HepG2 (cell line): ENCODE measurements around the gene PLXNC1. TPM values are rescaled to one million over a fixed set of nuclear protein-coding genes. Genes with fewer than 3 reads are reported as not detected.

ENCODE experiments used
- ASH2L ChIP-seq: fragments of 300-600, 200-600 bp; sonication (generic); IDR thresholded peaks from 2 replicates; pipeline ENCODE4 v1.7.0; 2017; ENCODE audit warnings: low read depth, mild to moderate bottlenecking, moderate library complexity, mixed read lengths, low read length; ENCODE audit not compliant: insufficient read length
- ATAD3A ChIP-seq: sonication (generic); formaldehyde crosslinking; IDR thresholded peaks from 2 replicates; pipeline ENCODE4 v1.4.0; 2020; ENCODE audit warnings: missing genetic modification reagents
- BORCS8-MEF2B ChIP-seq: sonication (generic); formaldehyde crosslinking; IDR thresholded peaks from 2 replicates; pipeline ENCODE4 v1.8.0; 2022; ENCODE audit warnings: mild to moderate bottlenecking, missing genetic modification reagents
- CERS6 ChIP-seq: sonication (generic); formaldehyde crosslinking; IDR thresholded peaks from 2 replicates; pipeline ENCODE4 v1.5.0; 2020; ENCODE audit warnings: missing genetic modification reagents
- ELF1 ChIP-seq: sonication (generic); formaldehyde crosslinking; IDR thresholded peaks from 2 replicates; pipeline ENCODE4 v1.4.0; 2020; ENCODE audit warnings: missing genetic modification reagents
- GLMP ChIP-seq: sonication (generic); formaldehyde crosslinking; IDR thresholded peaks from 2 replicates; pipeline ENCODE4 v1.9.0; 2021; ENCODE audit warnings: missing genetic modification reagents, mild to moderate bottlenecking, borderline replicate concordance
- MBD4 ChIP-seq: IDR thresholded peaks from 2 replicates; pipeline ENCODE4 v1.6.1; 2012; ENCODE audit warnings: low read length, inconsistent platforms, borderline replicate concordance
- MIER3 ChIP-seq: IDR thresholded peaks from 2 replicates; pipeline ENCODE4 v1.6.1; 2016; ENCODE audit warnings: missing compliant biosample characterization, borderline replicate concordance
- NCOA2 ChIP-seq: sonication (generic); formaldehyde crosslinking; IDR thresholded peaks from 2 replicates; pipeline ENCODE4 v1.8.0; 2022; ENCODE audit warnings: inconsistent platforms
- SNAI1 ChIP-seq: sonication (generic); formaldehyde crosslinking; IDR thresholded peaks from 2 replicates; pipeline ENCODE4 v1.5.0; 2020; ENCODE audit warnings: mild to moderate bottlenecking, missing genetic modification reagents, borderline replicate concordance
- TSC22D2 ChIP-seq: sonication (generic); formaldehyde crosslinking; IDR thresholded peaks from 2 replicates; pipeline ENCODE4 v1.5.1; 2020; ENCODE audit warnings: missing genetic modification reagents, mild to moderate bottlenecking, borderline replicate concordance
- ZBTB8A ChIP-seq: sonication (generic); formaldehyde crosslinking; IDR thresholded peaks from 2 replicates; pipeline ENCODE4 v1.4.0; 2020; ENCODE audit warnings: mild to moderate bottlenecking, low read depth, missing genetic modification reagents, borderline replicate concordance
- ZNF468 ChIP-seq: sonication (generic); formaldehyde crosslinking; IDR thresholded peaks from 2 replicates; pipeline ENCODE4 v1.8.0; 2022; ENCODE audit warnings: mild to moderate bottlenecking, moderate library complexity, missing genetic modification reagents
- ZNF572 ChIP-seq: sonication (generic); formaldehyde crosslinking; IDR thresholded peaks from 2 replicates; pipeline ENCODE4 v1.5.1; 2020; ENCODE audit warnings: mild to moderate bottlenecking, missing genetic modification reagents
- ZNF607 ChIP-seq: sonication (generic); formaldehyde crosslinking; IDR thresholded peaks from 2 replicates; pipeline ENCODE4 v1.5.1; 2020; ENCODE audit warnings: missing genetic modification reagents, mild to moderate bottlenecking, borderline replicate concordance
- ZNF614 ChIP-seq: IDR thresholded peaks from 2 replicates; pipeline ENCODE4 v1.6.1; 2018; ENCODE audit warnings: missing biosample characterization, missing genetic modification reagents, inconsistent platforms, borderline replicate concordance
- ZNF672 ChIP-seq: sonication (generic); formaldehyde crosslinking; IDR thresholded peaks from 2 replicates; pipeline ENCODE4 v1.8.1; 2022; ENCODE audit warnings: missing genetic modification reagents
- ZNF710 ChIP-seq: sonication (generic); formaldehyde crosslinking; IDR thresholded peaks from 2 replicates; pipeline ENCODE4 v1.5.0; 2020; ENCODE audit warnings: mild to moderate bottlenecking, missing genetic modification reagents, borderline replicate concordance
- ZNF777 ChIP-seq: sonication (generic); formaldehyde crosslinking; IDR thresholded peaks from 2 replicates; pipeline ENCODE4 v1.4.0; 2020; ENCODE audit warnings: missing genetic modification reagents
- ZNF883 ChIP-seq: sonication (generic); formaldehyde crosslinking; IDR thresholded peaks from 2 replicates; pipeline ENCODE4 v1.5.1; 2020; ENCODE audit warnings: mild to moderate bottlenecking, missing genetic modification reagents; ENCODE audit errors: not compliant biosample characterization
- ZXDC ChIP-seq: sonication (generic); formaldehyde crosslinking; IDR thresholded peaks from 2 replicates; pipeline ENCODE4 v1.5.0; 2020; ENCODE audit warnings: mild to moderate bottlenecking, missing genetic modification reagents
- polyA plus RNA-seq, 8 experiments: library from polyadenylated mRNA; depleted of rRNA in 3 of 8; stranded (reverse) in 7 of 8; unstranded in 1 of 8; fragments of >200 nt; fragmentation: Illumina TruSeq in 4 of 8; extraction: Trizol in 4 of 8; gene quantifications; 2 replicates each; pipeline versions ENCODE4 v1.2.1 to v1.2.3, GENCODE V29; 2011 to 2016; ENCODE audit warnings: low read depth in 4 of 8, missing spikeins in 1 of 8, mixed read lengths in 1 of 8; ENCODE audit not compliant: insufficient read depth in 1 of 8
- total RNA-seq, 5 experiments: library from RNA; depleted of rRNA; stranded (reverse); fragments of >200 nt; fragmentation: Illumina TruSeq; extraction: Trizol; gene quantifications; 2 replicates each; pipeline ENCODE4 v1.2.3, GENCODE V29; 2016; ENCODE audit warnings: low read depth in 1 of 5
- TF ChIP-seq, protein P1 (sequence below): sonication (generic); formaldehyde crosslinking; conservative IDR thresholded peaks from 2 replicates; pipeline ENCODE4 v1.8.0; 2022; ENCODE audit warnings: low read depth, missing genetic modification reagents

Gene PLXNC1
- total and polyA plus RNA-seq, 2 of the 13 experiments (the other 11 are each of a cell fraction or from before 2014, with no cell fraction given) = 6.6 to 11.2 TPM

- TF ChIP-seq TSC22D2 (CRISPR knock-in tag) = no peak
- no peak for TF ChIP-seq ATAD3A (CRISPR knock-in tag)
- no peak for TF ChIP-seq ZBTB8A (CRISPR knock-in tag)
- peak; percentile 84 for TF ChIP-seq NCOA2 (CRISPR knock-in tag)
- TF ChIP-seq ZNF777 (CRISPR knock-in tag) = no peak
- TF ChIP-seq, protein P1, sequence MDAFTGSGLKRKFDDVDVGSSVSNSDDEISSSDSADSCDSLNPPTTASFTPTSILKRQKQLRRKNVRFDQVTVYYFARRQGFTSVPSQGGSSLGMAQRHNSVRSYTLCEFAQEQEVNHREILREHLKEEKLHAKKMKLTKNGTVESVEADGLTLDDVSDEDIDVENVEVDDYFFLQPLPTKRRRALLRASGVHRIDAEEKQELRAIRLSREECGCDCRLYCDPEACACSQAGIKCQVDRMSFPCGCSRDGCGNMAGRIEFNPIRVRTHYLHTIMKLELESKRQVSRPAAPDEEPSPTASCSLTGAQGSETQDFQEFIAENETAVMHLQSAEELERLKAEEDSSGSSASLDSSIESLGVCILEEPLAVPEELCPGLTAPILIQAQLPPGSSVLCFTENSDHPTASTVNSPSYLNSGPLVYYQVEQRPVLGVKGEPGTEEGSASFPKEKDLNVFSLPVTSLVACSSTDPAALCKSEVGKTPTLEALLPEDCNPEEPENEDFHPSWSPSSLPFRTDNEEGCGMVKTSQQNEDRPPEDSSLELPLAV (CRISPR knock-in tag) = no peak
- TF ChIP-seq SNAI1 = no peak
- no peak for TF ChIP-seq ZXDC (CRISPR knock-in tag)
- TF ChIP-seq GLMP (CRISPR knock-in tag) = no peak
- no peak for TF ChIP-seq ZNF468 (CRISPR knock-in tag)
- TF ChIP-seq MBD4 = no peak
- no peak for TF ChIP-seq ZNF607 (CRISPR knock-in tag)
- TF ChIP-seq ASH2L = peak; percentile 23
- TF ChIP-seq ZNF883 (CRISPR knock-in tag) = no peak
- no peak for TF ChIP-seq ZNF614 (CRISPR knock-in tag)
- peak; percentile 59; the same call in 1 of the 2 replicates for TF ChIP-seq MIER3 (CRISPR knock-in tag)
- TF ChIP-seq ZNF672 (CRISPR knock-in tag) = no peak
- TF ChIP-seq CERS6 (CRISPR knock-in tag) = no peak
- TF ChIP-seq BORCS8-MEF2B (CRISPR knock-in tag) = no peak
- no peak for TF ChIP-seq ZNF710 (CRISPR knock-in tag)
- TF ChIP-seq ELF1 (CRISPR knock-in tag) = no peak
- TF ChIP-seq ZNF572 = no peak
Measured at GRCh38 chr12:94172973-94173372, 24.6 kb downstream of the PLXNC1 start (continued).
